UCSD-AML1 (cell line): ENCODE measurements around the gene ARL17B.
"Not testable (repeated sequence)": the region's sequence is repeated elsewhere in the genome, so short reads cannot be mapped to it uniquely, and the experiment has no call there.

Experiments used
- DNase-seq: peaks from one replicate; lab custom pipeline; 2025; ENCODE audit not compliant: unreplicated experiment; lab: John Stamatoyannopoulos, UW

ARL17B gene

DNA sequence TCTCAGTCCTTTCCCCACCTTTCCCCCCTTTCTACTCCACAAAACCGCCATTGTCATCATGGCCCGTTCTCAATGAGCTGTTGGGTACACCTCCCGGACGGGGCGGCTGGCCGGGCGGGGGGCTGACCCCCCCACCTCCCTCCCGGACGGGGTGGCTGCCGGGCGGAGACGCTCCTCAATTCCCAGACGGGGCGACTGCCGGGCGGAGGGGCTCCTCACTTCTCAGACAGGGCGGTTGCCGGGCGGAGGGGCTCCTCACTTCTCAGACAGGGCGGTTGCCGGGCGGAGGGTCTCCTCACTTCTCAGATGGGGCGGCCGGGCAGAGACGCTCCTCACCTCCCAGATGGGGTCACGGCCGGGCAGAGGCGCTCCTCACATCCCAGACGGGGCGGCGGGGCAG, 108.8 kb downstream of the ARL17B start:
- not testable (repeated sequence) for DNase-seq

- DNase-seq, result not testable (repeated sequence)
These were observed 112.4 kb downstream of the ARL17B start for GRCh38 chr17:46249153-46249552.

DNA sequence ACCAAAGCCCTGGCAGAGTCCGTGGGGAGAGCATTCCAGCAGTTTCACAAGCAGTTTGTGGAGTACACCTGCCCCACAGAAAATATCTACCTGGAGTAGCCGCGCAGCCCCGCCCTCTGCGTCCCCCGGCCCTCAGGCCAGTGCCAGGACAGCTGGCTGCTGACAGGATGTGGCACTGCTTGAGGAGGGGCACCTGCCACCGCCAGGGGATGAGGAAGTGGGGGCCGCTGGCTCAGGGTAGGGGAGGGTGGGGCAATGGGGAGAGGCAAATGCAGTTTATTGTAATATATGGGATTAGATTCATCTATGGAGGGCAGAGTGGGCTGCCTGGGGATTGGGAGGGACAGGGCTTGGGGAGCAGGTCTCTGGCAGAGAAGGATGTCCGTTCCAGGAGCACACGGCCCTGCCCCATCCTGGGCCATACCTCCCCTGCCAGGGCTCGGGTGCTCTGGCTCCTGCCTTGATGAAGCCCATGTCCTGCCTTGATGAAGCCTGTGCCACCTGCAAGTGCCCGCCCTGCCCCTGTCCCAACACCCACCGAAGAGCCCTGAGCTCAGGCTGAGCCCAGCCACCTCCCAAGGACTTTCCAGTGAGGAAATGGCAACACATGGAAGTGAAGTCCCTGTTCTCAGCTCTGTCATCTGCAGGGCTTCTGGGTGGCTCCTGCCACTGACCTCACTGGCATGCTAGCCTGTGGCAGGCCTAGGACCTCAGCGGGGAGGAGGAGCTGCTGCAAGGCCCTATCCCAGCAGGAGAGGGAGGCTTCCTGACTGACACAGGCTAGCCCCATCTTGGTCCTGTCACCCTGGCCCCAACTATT, 116.4 kb downstream of the ARL17B start:
- peak; percentile 49 for DNase-seq

DNA sequence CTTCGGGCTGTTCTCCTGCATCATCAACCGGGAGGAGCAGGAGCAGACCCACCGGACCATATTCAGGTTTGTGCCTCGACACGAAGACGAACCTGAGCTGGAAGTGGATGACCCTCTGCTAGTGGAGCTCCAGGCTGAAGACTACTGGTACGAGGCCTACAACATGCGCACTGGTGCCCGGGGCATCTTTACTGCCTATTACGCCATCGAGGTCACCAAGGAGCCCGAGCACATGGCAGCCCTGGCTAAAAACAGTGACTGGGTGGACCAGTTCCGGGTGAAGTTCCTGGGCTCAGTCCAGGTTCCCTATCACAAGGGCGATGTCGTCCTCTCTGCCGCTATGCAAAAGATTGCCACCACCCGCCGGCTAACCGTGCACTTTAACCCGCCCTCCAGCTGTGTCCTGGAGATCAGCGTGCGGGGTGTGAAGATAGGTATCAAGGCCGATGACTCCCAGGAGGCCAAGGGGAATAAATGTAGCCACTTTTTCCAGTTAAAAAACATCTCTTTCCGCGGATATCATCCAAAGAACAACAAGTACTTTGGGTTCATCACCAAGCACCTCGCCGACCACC, 117.1 kb downstream of the ARL17B start:
- not testable (repeated sequence) for DNase-seq

DNA sequence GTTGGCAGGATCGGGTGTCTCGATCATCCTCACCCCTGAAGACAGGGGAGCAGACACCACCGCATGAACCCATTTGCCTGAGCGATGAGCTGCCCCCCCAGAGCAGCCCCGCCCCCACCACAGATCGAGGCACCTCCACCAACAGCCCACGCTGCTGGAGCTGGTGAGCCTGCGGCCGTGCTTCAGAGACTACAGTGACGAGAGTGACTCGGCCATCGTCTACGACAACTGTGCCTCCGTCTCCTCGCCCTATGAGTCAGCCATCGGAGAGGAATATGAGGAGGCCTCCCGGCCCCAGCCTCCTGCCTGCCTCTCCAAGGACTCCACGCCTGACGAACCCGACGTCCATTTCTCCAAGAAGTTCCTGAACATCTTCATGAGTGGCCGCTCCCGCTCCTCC, 117.6 kb downstream of the ARL17B start:
- DNase-seq, result not testable (repeated sequence)

DNA sequence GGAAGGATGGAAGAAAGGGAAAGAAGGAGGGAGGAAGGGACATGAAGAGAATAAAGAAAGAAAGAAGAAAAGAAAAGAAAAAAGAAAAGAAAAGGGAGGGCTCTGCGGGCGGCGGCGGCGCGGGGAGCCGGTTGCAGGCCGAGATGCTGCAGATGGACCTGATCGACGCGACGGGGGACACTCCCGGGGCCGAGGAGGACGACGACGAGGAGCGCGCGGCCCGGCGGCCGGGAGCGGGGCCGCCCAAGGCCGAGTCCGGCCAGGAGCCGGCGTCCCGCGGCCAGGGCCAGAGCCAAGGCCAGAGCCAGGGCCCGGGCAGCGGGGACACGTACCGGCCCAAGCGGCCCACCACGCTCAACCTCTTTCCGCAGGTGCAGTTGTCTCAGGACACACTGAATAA, 118.1 kb downstream of the ARL17B start:
- not testable (repeated sequence) for DNase-seq

DNA sequence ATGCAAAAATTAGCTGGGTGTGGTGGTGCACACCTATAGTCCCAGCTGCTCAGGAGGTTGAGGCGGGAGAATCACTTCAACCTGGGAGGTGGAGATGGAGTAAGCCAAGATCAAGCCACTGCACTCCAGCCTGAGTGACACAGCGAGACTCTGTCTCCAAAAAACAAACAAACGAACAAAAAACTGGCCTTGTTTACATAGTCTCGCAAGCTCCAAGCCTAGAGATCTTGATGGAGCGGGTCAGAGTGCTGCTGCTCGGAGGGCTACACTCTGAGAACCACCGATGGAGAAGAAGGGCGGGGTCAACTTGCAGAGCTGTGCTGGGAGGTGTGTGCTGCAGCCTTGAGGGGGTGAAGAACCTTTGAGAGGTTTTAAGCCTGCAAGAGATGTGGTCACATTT, 130.2 kb downstream of the ARL17B start:
- DNase-seq, result not testable (repeated sequence)

DNA sequence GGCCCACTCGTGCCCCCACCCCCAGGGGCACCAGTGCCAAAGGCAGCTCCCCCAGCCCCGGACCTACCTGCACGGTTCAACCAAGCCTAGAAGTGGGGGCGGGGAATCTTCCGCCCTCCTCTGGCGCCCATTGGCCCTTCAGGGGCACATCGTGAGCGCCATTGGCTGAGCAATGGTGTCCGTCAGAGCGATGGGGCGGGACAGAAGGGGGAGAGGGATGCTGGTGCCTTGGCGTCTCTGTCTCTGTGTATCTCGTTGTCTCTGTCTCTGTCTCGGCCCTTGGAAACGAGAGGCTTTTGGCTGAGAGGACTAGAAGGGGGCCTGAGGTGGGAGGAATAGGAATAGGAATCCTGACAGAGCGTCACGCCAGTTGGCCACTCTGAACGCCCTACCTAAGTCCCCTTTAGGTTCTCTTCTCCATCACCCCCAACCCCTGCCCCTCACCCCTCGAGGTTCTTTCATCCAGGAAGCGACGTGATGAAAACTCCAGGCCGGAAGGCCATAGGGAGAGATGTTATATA, 136.2 kb downstream of the ARL17B start:
- DNase-seq, result peak; percentile 95

GRCh38 chr17:46224864-46225263, 136.7 kb downstream of the ARL17B start:
- not testable (repeated sequence) for DNase-seq
